Upper lobe of right lung (tissue), 1 donor: ENCODE data around the gene TRAF3. TPM values are rescaled to one million over a fixed set of nuclear protein-coding genes. Genes with fewer than 3 reads are reported as not detected.

Experiments
- ATAC-seq: fragments of 200-7000 bp; cut with Tn5 transposase; one replicate; pipeline ENCODE4 v1.9.1; 2020; ENCODE audit warnings: mild to moderate bottlenecking, moderate library complexity
- DNase-seq: peaks from one replicate; pipeline ENCODE4 v3.0.0-alpha.2; 2020
- H3K27ac ChIP-seq: fragments of 200-600 bp; one replicate; pipeline ENCODE4 v1.8.0; 2022
- H3K27me3 ChIP-seq: fragments of 200-600 bp; one replicate; pipeline ENCODE4 v1.8.0; 2022; ENCODE audit warnings: mild to moderate bottlenecking
- H3K36me3 ChIP-seq: fragments of 200-600 bp; one replicate; pipeline ENCODE4 v1.8.0; 2022
- H3K4me1 ChIP-seq: fragments of 200-600 bp; one replicate; pipeline ENCODE4 v1.8.0; 2022
- H3K4me3 ChIP-seq: fragments of 200-600 bp; one replicate; pipeline ENCODE4 v1.8.0; 2022; ENCODE audit warnings: mild to moderate bottlenecking
- H3K9me3 ChIP-seq: fragments of 200-600 bp; one replicate; pipeline ENCODE4 v1.8.0; 2022
- intact Hi-C: fragments of 100-400 bp; cut with DNase I; formaldehyde crosslinking; loops from one replicate; pipeline ENCODE4 v1.11.0; 2022
- total RNA-seq: library from RNA; stranded (reverse); fragmentation: NEBNext Ultra II Directional; extraction: Animal tissue kit (Norgen Biotek cat#: 25700); gene quantifications from one replicate; pipeline ENCODE4 v1.2.1, GENCODE V29; 2021
- TF ChIP-seq, protein P1 (sequence below): fragments of 200-600 bp; IDR thresholded peaks from one replicate; pipeline ENCODE4 v1.8.0; 2022; ENCODE audit warnings: antibody characterized with exemption
- donor health status: DM: no; HTN: yes; CAD: no; lungs with severe emphysema.

The TRAF3 gene
- total RNA-seq, 1 donor from 2014 or later = 22.3 TPM

- intact Hi-C loops = no loop called here
- Histone ChIP-seq H3K27me3 (no peaks in the 10 kb centered on the region), H3K4me3 (peak overlapping the region; percentile 65), H3K27ac (peak overlapping the region; percentile 74), H3K4me1 (peaks cover 29% of the 10 kb centered on the region), H3K36me3 (no peaks in the 10 kb centered on the region), H3K9me3 (no peaks in the 10 kb centered on the region)
- ATAC-seq (no peak), DNase-seq (no peak)
- TF ChIP-seq, protein P1, sequence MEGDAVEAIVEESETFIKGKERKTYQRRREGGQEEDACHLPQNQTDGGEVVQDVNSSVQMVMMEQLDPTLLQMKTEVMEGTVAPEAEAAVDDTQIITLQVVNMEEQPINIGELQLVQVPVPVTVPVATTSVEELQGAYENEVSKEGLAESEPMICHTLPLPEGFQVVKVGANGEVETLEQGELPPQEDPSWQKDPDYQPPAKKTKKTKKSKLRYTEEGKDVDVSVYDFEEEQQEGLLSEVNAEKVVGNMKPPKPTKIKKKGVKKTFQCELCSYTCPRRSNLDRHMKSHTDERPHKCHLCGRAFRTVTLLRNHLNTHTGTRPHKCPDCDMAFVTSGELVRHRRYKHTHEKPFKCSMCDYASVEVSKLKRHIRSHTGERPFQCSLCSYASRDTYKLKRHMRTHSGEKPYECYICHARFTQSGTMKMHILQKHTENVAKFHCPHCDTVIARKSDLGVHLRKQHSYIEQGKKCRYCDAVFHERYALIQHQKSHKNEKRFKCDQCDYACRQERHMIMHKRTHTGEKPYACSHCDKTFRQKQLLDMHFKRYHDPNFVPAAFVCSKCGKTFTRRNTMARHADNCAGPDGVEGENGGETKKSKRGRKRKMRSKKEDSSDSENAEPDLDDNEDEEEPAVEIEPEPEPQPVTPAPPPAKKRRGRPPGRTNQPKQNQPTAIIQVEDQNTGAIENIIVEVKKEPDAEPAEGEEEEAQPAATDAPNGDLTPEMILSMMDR = no peak
Measured at GRCh38 chr14:102778338-102779083, 1.3 kb downstream of the TRAF3 start.

DNA sequence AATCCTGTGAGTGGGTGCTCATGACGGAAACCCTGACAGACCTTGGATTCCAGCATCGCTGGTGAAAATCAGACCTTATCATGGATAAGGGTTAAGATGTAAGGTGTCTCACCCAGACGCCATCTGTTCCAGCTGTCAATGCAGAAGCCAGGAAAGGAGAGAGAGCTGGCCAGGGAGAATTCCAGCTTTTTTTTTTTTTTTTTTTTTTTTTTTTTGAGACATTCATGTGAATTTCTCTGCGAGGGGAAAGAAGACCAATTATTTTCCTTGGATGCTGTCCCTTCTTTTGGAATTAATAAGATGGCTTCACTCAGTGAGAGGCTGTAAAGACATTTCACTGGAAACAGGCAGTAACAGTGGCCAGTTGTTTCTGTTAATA is 1.8 kb downstream of the TRAF3 start:
- H3K4me3 ChIP-seq = peak overlapping the region; percentile 65

DNA sequence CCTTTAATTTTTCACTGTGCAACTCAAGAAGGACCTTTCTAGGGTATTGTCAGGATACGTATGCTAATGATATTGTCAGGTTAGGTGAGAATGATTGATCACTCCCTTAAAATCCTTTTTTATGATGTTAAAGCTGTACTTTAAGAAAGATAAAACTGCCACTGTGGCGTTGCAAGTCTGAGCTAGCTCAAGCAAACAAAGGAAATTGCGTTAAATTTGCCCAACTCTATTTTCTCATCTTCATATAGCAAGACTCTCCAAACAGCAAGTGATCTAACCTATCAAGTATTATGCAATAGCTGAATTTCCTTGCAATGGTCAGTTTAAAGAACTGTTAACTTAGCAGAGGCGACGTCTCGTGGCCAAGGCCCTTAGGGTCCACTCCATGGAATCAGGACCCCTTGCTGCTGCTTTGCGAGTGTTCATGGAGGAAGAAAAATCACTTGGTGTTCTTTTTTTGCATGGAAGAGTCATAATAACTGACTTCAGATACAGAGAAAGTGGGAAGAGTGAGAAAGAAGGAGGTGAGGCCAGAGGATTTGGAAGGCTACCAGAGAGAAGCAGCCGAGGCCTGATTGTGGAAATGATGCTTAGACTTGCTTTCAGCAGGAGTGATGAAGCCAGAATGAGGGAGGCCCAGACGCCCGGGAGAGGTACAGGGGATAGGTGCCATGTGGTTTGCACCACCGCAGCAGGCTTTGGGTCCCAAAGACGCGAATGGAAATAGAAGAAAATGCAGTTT is 2.5 kb downstream of the TRAF3 start:
- H3K27ac ChIP-seq = no peak overlapping the region
- ATAC-seq = no peak
- H3K9me3 ChIP-seq = no peaks in the 10 kb centered on the region
- no peaks in the 10 kb centered on the region for H3K27me3 ChIP-seq
- intact Hi-C loops = no loop called here
- H3K36me3 ChIP-seq = no peaks in the 10 kb centered on the region
- H3K4me3 ChIP-seq = no peak overlapping the region
- TF ChIP-seq, protein P1 = no peak
- H3K4me1 ChIP-seq = peaks cover 27% of the 10 kb centered on the region
- DNase-seq = no peak

More for the DNA sequence above, 1.8 kb downstream of the TRAF3 start:
- ATAC-seq (no peak), DNase-seq (no peak)
- Histone ChIP-seq H3K4me1 (peaks cover 29% of the 10 kb centered on the region), H3K27me3 (no peaks in the 10 kb centered on the region), H3K9me3 (no peaks in the 10 kb centered on the region), H3K27ac (no peak overlapping the region), H3K36me3 (no peaks in the 10 kb centered on the region)
- TF ChIP-seq, protein P1 = no peak
- intact Hi-C loops = no loop called here

DNA sequence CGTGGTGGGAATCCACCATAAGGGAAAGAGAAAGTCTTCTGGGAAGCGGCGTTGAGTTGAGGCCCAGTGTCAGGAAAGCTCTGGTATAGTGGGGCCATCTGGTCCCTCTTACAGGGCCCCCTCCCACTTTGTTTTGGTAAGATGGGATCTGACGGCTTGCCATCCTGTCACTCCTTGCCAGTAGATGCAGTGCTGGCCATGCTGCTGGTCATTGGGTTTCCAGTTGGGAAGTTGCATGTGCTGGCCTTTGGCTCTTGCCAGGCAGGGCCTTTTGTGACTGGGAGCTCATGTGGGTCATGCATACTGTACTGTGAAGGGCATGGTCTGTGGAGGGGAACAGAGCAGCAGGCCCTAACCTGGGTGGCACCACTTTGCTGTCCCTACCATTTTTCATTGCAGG is 3.8 kb downstream of the TRAF3 start:
- Histone ChIP-seq H3K4me3 (no peak overlapping the region), H3K27me3 (no peaks in the 10 kb centered on the region)
- intact Hi-C loops = no loop called here

GRCh38 chr14:102782974-102783373 is 5.7 kb downstream of the TRAF3 start:
- H3K36me3 ChIP-seq = no peaks in the 10 kb centered on the region
- ATAC-seq (no peak), DNase-seq (no peak)
- intact Hi-C loops = no loop called here
- TF ChIP-seq, protein P1 = no peak
- H3K27ac ChIP-seq = no peak overlapping the region
- peaks cover 35% of the 10 kb centered on the region for H3K4me1 ChIP-seq
- H3K9me3 ChIP-seq = no peaks in the 10 kb centered on the region
- H3K4me3 ChIP-seq = no peak overlapping the region
- no peaks in the 10 kb centered on the region for H3K27me3 ChIP-seq

More for the DNA sequence above, 3.8 kb downstream of the TRAF3 start:
- DNase-seq = no peak
- Histone ChIP-seq H3K4me1 (peaks cover 30% of the 10 kb centered on the region), H3K27ac (no peak overlapping the region), H3K36me3 (no peaks in the 10 kb centered on the region), H3K9me3 (no peaks in the 10 kb centered on the region)
- ATAC-seq = no peak
- TF ChIP-seq, protein P1 = no peak
